GM12878 (cell line): ENCODE data around the gene STX8. TPM values are rescaled to one million over a fixed set of nuclear protein-coding genes. Genes with fewer than 3 reads are reported as not detected.

Experiments used
- ATAC-seq: fragments of 200-7000 bp; cut with Tn5 transposase; 3 replicates; pipeline ENCODE4 v1.9.1; 2020; ENCODE audit warnings: mild to moderate bottlenecking, moderate library complexity
- BruUV-seq: library from RNA; stranded (reverse); fragments of 400-500 nt; replicated peaks from 2 replicates; lab custom pipeline; 2021; lab: Mats Ljungman, UMichigan
- CTCF ChIA-PET: fragments of 300-600 bp; sonication (Branson Sonifier 250); formaldehyde crosslinking; extraction: SDS; loops from one replicate; lab custom pipeline; 2021; ENCODE audit warnings: inconsistent platforms; lab: Yijun Ruan, JAX
- POLR2A ChIA-PET: fragments of 350-600 bp; formaldehyde crosslinking; extraction: SDS; loops from one replicate; lab custom pipeline; 2021; ENCODE audit warnings: inconsistent platforms; lab: Charles Lee
- RAD21 ChIA-PET: fragments of 300-600 bp; sonication (Branson Sonifier 250); formaldehyde crosslinking; loops from one replicate; lab custom pipeline; 2023; ENCODE audit warnings: antibody characterized with exemption; ENCODE audit not compliant: unreplicated experiment; lab: Charles Lee
- SMC1A ChIA-PET: fragments of 300-600 bp; sonication (Branson Sonifier 250); formaldehyde crosslinking; loops from one replicate; lab custom pipeline; 2023; ENCODE audit not compliant: unreplicated experiment, uncharacterized antibody; lab: Charles Lee
- DNase-seq: peaks from one replicate; pipeline ENCODE4 v3.0.0-alpha.2; 2011; ENCODE audit warnings: low read depth, low spot score
- FAIRE-seq: peaks from 3 replicates; lab custom pipeline; 2011; peaks lifted over from hg19 to GRCh38; lab: Jason Lieb, UNC
- H2AFZ ChIP-seq: 2 replicates; pipeline ENCODE4 v1.6.0; 2011; ENCODE audit warnings: low read depth, low read length, control low read depth; ENCODE audit not compliant: control insufficient read depth
- H3K27ac ChIP-seq: 2 replicates; pipeline ENCODE4 v1.5.1; 2011; ENCODE audit warnings: control low read depth; ENCODE audit not compliant: control insufficient read depth, insufficient read depth
- H3K27me3 ChIP-seq, 2 experiments: replicated peaks in 1 of 2; 2 replicates each; pipeline versions ENCODE4 v1.6.0 to v1.6.1; 2011; ENCODE audit warnings: low read length in 1 of 2; ENCODE audit not compliant: control insufficient read depth in 2 of 2, insufficient read depth in 2 of 2
- H3K36me3 ChIP-seq, 2 experiments: 2 replicates each; pipeline ENCODE4 v1.5.1; 2011; ENCODE audit warnings: low read length in 1 of 2; ENCODE audit not compliant: control insufficient read depth in 2 of 2, insufficient read depth in 2 of 2
- H3K4me1 ChIP-seq: 2 replicates; pipeline ENCODE4 v1.6.1; 2011; ENCODE audit warnings: mild to moderate bottlenecking, low read length, moderate library complexity, mixed read lengths; ENCODE audit not compliant: control insufficient read depth, insufficient read depth
- H3K4me2 ChIP-seq: 2 replicates; pipeline ENCODE4 v1.6.0; 2011; ENCODE audit warnings: control low read depth; ENCODE audit not compliant: control insufficient read depth, insufficient read depth
- H3K4me3 ChIP-seq: fragments of 200-600 bp; sonication (generic); 2 replicates; pipeline ENCODE4 v1.5.1; 2016
- H3K79me2 ChIP-seq: 2 replicates; pipeline ENCODE4 v1.6.0; 2011; ENCODE audit warnings: low read length; ENCODE audit not compliant: control insufficient read depth, insufficient read depth
- H3K9ac ChIP-seq: 2 replicates; pipeline ENCODE4 v1.8.0; 2011; ENCODE audit warnings: low read length, control low read depth, mixed read lengths; ENCODE audit not compliant: control insufficient read depth, insufficient read depth
- H3K9me3 ChIP-seq: replicated peaks from 3 replicates; pipeline ENCODE4 v1.5.1; 2011; ENCODE audit warnings: mild to moderate bottlenecking, low read length; ENCODE audit not compliant: control insufficient read depth, insufficient read depth
- H4K20me1 ChIP-seq: 2 replicates; pipeline ENCODE4 v1.6.0; 2011; ENCODE audit not compliant: control insufficient read depth, insufficient read depth
- MYB ChIP-seq: fragments of 150-350 bp; IDR thresholded peaks from 2 replicates; pipeline ENCODE4 v1.6.1; 2014; ENCODE audit warnings: mild to moderate bottlenecking, low read depth, low read length, borderline replicate concordance
- PRDM15 ChIP-seq: fragments of 450-650 bp; formaldehyde crosslinking; IDR thresholded peaks from 2 replicates; pipeline ENCODE4 v1.4.0; 2020; ENCODE audit warnings: mild to moderate bottlenecking, moderate library complexity
- TBL1XR1 ChIP-seq: IDR thresholded peaks from 2 replicates; pipeline ENCODE4 v1.6.1; 2012; ENCODE audit warnings: low read depth, low read length, improper control_type of control experiment
- WRNIP1 ChIP-seq: IDR thresholded peaks from 2 replicates; pipeline ENCODE4 v1.6.1; 2011; ENCODE audit warnings: low read depth, low read length, improper control_type of control experiment, borderline replicate concordance
- ZNF384 ChIP-seq: IDR thresholded peaks from 2 replicates; pipeline ENCODE4 v1.6.1; 2012; ENCODE audit warnings: low read depth, mild to moderate bottlenecking, low read length, improper control_type of control experiment, borderline replicate concordance
- ZNF622 ChIP-seq: fragments of 450-650 bp; IDR thresholded peaks from 2 replicates; pipeline ENCODE4 v1.6.1; 2017; ENCODE audit warnings: mild to moderate bottlenecking, inconsistent platforms
- WGBS: methylation state at CpG from one replicate; pipeline ENCODE4 v1.1.6; 2016; ENCODE audit warnings: low lambda C conversion rate; ENCODE audit not compliant: insufficient replicate concordance, insufficient coverage; ENCODE audit errors: missing lambda C conversion rate; 5-methylcytosine and 5-hydroxymethylcytosine counted together
- in situ Hi-C: fragments of 300-500 bp; cut with MboI; formaldehyde crosslinking; loops from 9 replicates; pipeline ENCODE4 v1.14.3; 2018; ENCODE audit warnings: mixed read lengths
- intact Hi-C: fragments of 100-400 bp; cut with micrococcal nuclease; formaldehyde crosslinking; loops from one replicate; pipeline ENCODE4 v1.14.2; 2022; ENCODE audit not compliant: unreplicated experiment
- polyA plus RNA-seq, 11 experiments: library from polyadenylated mRNA; depleted of rRNA in 4 of 11; unstranded in 6 of 11; stranded (reverse) in 5 of 11; fragments of >200 nt; fragmentation: Nextera tagmentation in 4 of 11; fragmentation: Illumina TruSeq in 1 of 11; extraction: Ambion mirVana in 4 of 11; extraction: Trizol in 1 of 11; gene quantifications; 1 replicate in 1 of 11; 2 replicates in 10 of 11; pipeline versions ENCODE4 v1.2.1 to v1.2.3, GENCODE V29; 2011 to 2016; ENCODE audit warnings: inconsistent platforms in 2 of 11, missing spikeins in 2 of 11, low read depth in 1 of 11
- total RNA-seq, 4 experiments: library from RNA; depleted of rRNA in 3 of 4; stranded (reverse); fragments of >200 nt in 3 of 4; fragmentation: Illumina TruSeq in 1 of 4; extraction: Trizol in 1 of 4; gene quantifications; 2 replicates each; pipeline versions ENCODE4 v1.2.1 to v1.2.3, GENCODE V29; 2013 to 2021

The STX8 gene
- total and polyA plus RNA-seq, 10 of the 15 experiments (the other 5 are each of a cell fraction or from before 2014, with no cell fraction given) = 47.9 to 151 (median 72.9) TPM

- TF ChIP-seq PRDM15 (CRISPR knock-in tag) (no peak), WRNIP1 (no peak), ZNF622 (no peak), MYB (no peak)
- TF ChIP-seq, all 136 proteins: peak for 0
Measured at GRCh38 chr17:9409878-9410277, 165.7 kb downstream of the STX8 start (continued).

- FAIRE-seq = no peak
- 83% methylated on average over 12 of the region's 12 CpGs for WGBS
- ChIA-PET CTCF (interaction anchor here (0.8 kb wide), 1 partner anchor 24 kb away, joined by 3 read pairs; no protein-coding TSS in a partner anchor), SMC1A (interaction anchor here (0.9 to 1.2 kb wide), 2 partner anchors 24 to 412 kb away, joined by 3 to 4 read pairs; no protein-coding TSS in a partner anchor), RAD21 (no interaction called here)
- intact Hi-C loops = no loop called here
- Histone ChIP-seq H3K36me3 (no peaks in the 10 kb centered on the region), H3K4me3 (no peak overlapping the region), H3K79me2 (no peaks in the 10 kb centered on the region), H3K4me1 (peaks cover 2% of the 10 kb centered on the region), H3K9ac (no peak overlapping the region), H3K4me2 (no peak overlapping the region), H3K27ac (no peak overlapping the region)
- in situ Hi-C loops = no loop called here
- no peak for TF ChIP-seq TBL1XR1
- TF ChIP-seq ZNF384 = no peak
- TF ChIP-seq, all 136 proteins: peak for 0
- Histone ChIP-seq H3K9me3 (no peaks in the 10 kb centered on the region), H2AFZ (no peak overlapping the region), H4K20me1 (peaks cover 5% of the 10 kb centered on the region), H3K27me3 (no peaks in the 10 kb centered on the region)
- no peak for ATAC-seq
- POLR2A ChIA-PET = no interaction called here
- BruUV-seq = no TSS peak
- no peak for DNase-seq
Measured at GRCh38 chr17:9408868-9409829, 166.5 kb downstream of the STX8 start.
